Measurements from ENCODE around the gene TECR. TPM values are rescaled to one million over a fixed set of nuclear protein-coding genes. Genes with fewer than 3 reads are reported as not detected.
"Not testable (repeated sequence)": the region's sequence is repeated elsewhere in the genome, so short reads cannot be mapped to it uniquely, and the experiment has no call there.

TECR gene
- total and polyA plus RNA-seq, 9 donors, result 71.3 to 133 (median 104) TPM

DNA sequence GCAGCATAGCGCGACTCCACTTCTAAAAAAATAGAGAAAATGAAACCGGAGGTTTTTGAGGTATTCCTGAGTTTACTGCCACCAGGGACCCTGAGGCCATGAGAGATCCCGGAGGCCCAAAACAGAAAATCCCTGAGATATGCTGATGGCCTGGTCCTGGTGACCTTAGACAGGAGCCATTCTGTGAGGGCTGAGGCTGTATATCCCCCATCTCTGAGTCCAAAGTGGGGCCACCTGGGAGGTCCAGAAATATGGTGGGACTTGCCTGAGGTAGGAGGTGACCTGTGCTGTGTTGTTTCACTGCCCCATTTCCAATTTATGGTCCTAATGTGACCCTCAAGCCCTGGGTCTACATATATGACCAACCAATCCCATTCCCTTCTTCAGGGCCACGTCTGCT is 55.0 kb downstream of the TECR start:
- 96% methylated on average over 3 of the region's 5 CpGs for WGBS (ENCODE audit: insufficient coverage)
- H3K9me3 ChIP-seq (replicated peaks; ENCODE audit: control insufficient read depth, low read depth, low read length); H3K4me3 ChIP-seq (ENCODE audit: low read length); H3K27me3 ChIP-seq (ENCODE audit: control insufficient read depth, insufficient read depth, low read length); H3K27ac ChIP-seq (ENCODE audit: low read length); DNase-seq; H3K4me1 ChIP-seq (ENCODE audit: control insufficient read depth, insufficient read depth, low read length); H3K36me3 ChIP-seq (ENCODE audit: control insufficient read depth, insufficient read depth, low read length): not testable (repeated sequence)

- not testable (repeated sequence) for H3K4me3 ChIP-seq (ENCODE audit: low read length); H3K36me3 ChIP-seq (ENCODE audit: control insufficient read depth, insufficient read depth, low read length); H3K27me3 ChIP-seq (ENCODE audit: control insufficient read depth, insufficient read depth, low read length); H3K9me3 ChIP-seq (replicated peaks; ENCODE audit: control insufficient read depth, low read depth, low read length); DNase-seq; H3K4me1 ChIP-seq (ENCODE audit: control insufficient read depth, insufficient read depth, low read length); H3K27ac ChIP-seq (ENCODE audit: low read length)
- WGBS (ENCODE audit: insufficient coverage), result no CpG with 5 or more reads among the region's 3 CpGs
Measured at GRCh38 chr19:14585187-14585586, 55.8 kb downstream of the TECR start.

DNA sequence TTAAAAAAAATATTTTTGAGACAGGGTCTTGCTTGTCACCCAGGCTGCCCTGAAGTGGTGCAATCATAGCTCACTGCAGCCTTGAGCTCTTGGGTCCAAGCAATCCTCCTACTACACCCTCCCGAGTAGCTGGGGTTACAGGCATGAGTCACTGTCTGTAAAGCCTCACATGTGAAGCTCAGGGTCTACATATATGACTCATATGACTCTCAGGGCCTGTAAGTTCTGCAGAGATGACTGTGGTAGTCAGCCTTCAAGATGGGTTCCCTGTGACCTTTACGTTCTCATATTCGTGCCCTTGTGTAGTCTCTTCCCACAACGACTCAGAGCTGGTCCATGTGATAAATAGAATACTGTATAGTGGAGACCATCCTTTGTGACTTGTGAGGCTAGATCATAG is 60.0 kb downstream of the TECR start:
- H3K27me3 ChIP-seq (ENCODE audit: control insufficient read depth, insufficient read depth, low read length); DNase-seq; H3K4me3 ChIP-seq (ENCODE audit: low read length); H3K36me3 ChIP-seq (ENCODE audit: control insufficient read depth, insufficient read depth, low read length); H3K4me1 ChIP-seq (ENCODE audit: control insufficient read depth, insufficient read depth, low read length); H3K27ac ChIP-seq (ENCODE audit: low read length); H3K9me3 ChIP-seq (replicated peaks; ENCODE audit: control insufficient read depth, low read depth, low read length): not testable (repeated sequence)
- WGBS (ENCODE audit: insufficient coverage), result no CpG with 5 or more reads among the region's 4 CpGs

- WGBS (ENCODE audit: insufficient coverage), result 87% methylated on average over 3 of the region's 3 CpGs
- no peaks in the 10 kb centered on the region for H3K27me3 ChIP-seq (ENCODE audit: control insufficient read depth, insufficient read depth, low read length)
- no peaks in the 10 kb centered on the region for H3K36me3 ChIP-seq (ENCODE audit: control insufficient read depth, insufficient read depth, low read length)
- H3K9me3 ChIP-seq (replicated peaks; ENCODE audit: control insufficient read depth, low read depth, low read length), result no peaks in the 10 kb centered on the region
- no peak for DNase-seq
- no peak overlapping the region for H3K4me3 ChIP-seq (ENCODE audit: low read length)
- no peaks in the 10 kb centered on the region for H3K4me1 ChIP-seq (ENCODE audit: control insufficient read depth, insufficient read depth, low read length)
- H3K27ac ChIP-seq (ENCODE audit: low read length), result no peak overlapping the region
Measured at GRCh38 chr19:14595558-14595957, 66.2 kb downstream of the TECR start.

GRCh38 chr19:14599548-14600147 is 70.3 kb downstream of the TECR start:
- Histone ChIP-seq H3K9me3 (replicated peaks; ENCODE audit: control insufficient read depth, low read depth, low read length) (no peaks in the 10 kb centered on the region), H3K4me3 (ENCODE audit: low read length) (no peak overlapping the region), H3K36me3 (ENCODE audit: control insufficient read depth, insufficient read depth, low read length) (no peaks in the 10 kb centered on the region), H3K27ac (ENCODE audit: low read length) (no peak overlapping the region), H3K4me1 (ENCODE audit: control insufficient read depth, insufficient read depth, low read length) (no peaks in the 10 kb centered on the region), H3K27me3 (ENCODE audit: control insufficient read depth, insufficient read depth, low read length) (no peaks in the 10 kb centered on the region)
- no peak for DNase-seq
- 92% methylated on average over 4 of the region's 8 CpGs for WGBS (ENCODE audit: insufficient coverage)

DNA sequence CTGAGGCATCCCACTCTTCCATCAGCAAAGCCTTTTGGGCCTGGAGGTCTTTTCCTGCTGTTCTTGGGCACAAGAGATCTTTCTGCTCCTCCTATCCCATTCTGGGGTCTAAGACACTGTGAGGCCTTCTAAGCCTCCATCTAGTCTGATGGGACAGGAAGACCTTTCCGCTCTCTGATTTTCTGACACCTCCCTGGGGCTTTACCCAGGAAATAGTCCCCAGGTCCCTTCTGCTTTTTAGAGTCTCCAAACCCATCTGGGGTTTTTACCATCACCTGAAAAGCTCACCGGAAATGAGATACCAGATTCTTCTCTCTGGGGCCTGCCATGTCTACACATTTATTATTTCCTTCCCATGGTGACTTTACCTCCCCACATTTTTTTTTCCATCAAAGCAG is 74.6 kb downstream of the TECR start:
- H3K4me1 ChIP-seq (ENCODE audit: control insufficient read depth, insufficient read depth, low read length), result no peaks in the 10 kb centered on the region
- no peaks in the 10 kb centered on the region for H3K36me3 ChIP-seq (ENCODE audit: control insufficient read depth, insufficient read depth, low read length)
- 48% methylated on average over 2 of the region's 2 CpGs for WGBS (ENCODE audit: insufficient coverage)

DNA sequence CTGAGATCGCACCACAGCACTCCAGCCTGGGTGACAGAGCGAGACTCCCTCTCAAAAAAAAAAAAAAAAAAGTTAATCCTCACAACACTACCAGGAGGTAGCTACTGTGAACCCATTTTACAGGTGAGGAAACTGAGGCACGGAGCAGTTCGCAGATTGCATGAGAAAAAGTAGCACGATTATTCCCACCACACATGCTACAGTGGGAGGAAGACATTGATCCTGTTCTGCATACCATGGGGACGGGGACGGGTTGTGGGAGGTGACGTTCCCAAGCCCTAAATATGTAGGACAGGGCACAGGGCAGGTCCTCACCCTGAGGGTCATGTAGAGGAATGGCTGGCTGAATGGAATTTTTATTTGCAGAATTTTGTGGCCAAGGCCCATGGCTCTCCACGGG is 77.2 kb downstream of the TECR start:
- Histone ChIP-seq H3K4me1 (ENCODE audit: control insufficient read depth, insufficient read depth, low read length) (no peaks in the 10 kb centered on the region), H3K4me3 (ENCODE audit: low read length) (no peak overlapping the region), H3K27me3 (ENCODE audit: control insufficient read depth, insufficient read depth, low read length) (no peaks in the 10 kb centered on the region), H3K9me3 (replicated peaks; ENCODE audit: control insufficient read depth, low read depth, low read length) (no peaks in the 10 kb centered on the region), H3K36me3 (ENCODE audit: control insufficient read depth, insufficient read depth, low read length) (no peaks in the 10 kb centered on the region), H3K27ac (ENCODE audit: low read length) (no peak overlapping the region)
- DNase-seq, result no peak
- WGBS (ENCODE audit: insufficient coverage), result 77% methylated on average over 4 of the region's 9 CpGs

More for the DNA sequence above, 74.6 kb downstream of the TECR start:
- DNase-seq, result no peak
- no peaks in the 10 kb centered on the region for H3K27me3 ChIP-seq (ENCODE audit: control insufficient read depth, insufficient read depth, low read length)
- H3K9me3 ChIP-seq (replicated peaks; ENCODE audit: control insufficient read depth, low read depth, low read length), result no peaks in the 10 kb centered on the region
- no peak overlapping the region for H3K4me3 ChIP-seq (ENCODE audit: low read length)
- no peak overlapping the region for H3K27ac ChIP-seq (ENCODE audit: low read length)

DNA sequence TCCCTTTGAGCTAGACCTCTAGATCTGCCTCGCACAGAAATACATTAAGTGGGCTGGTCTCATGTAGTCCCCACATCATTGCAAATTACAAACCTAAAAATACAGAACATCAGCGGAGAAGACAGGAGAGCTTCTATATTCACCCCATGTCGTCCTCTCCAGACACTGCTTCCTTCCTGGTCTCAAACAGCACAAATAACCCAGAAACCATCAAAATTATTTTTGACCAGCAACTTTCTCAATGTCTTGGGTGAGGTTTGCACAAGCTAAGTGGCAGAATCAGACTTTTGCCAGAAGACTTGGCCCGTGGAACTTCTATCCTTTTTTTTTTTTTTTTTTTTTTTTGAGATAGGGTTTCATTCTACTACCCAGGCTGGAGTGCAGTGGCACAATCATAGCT is 81.7 kb downstream of the TECR start:
- Histone ChIP-seq H3K4me1 (ENCODE audit: control insufficient read depth, insufficient read depth, low read length) (no peaks in the 10 kb centered on the region), H3K27ac (ENCODE audit: low read length) (no peak overlapping the region), H3K9me3 (replicated peaks; ENCODE audit: control insufficient read depth, low read depth, low read length) (no peaks in the 10 kb centered on the region), H3K27me3 (ENCODE audit: control insufficient read depth, insufficient read depth, low read length) (no peaks in the 10 kb centered on the region), H3K4me3 (ENCODE audit: low read length) (no peak overlapping the region), H3K36me3 (ENCODE audit: control insufficient read depth, insufficient read depth, low read length) (no peaks in the 10 kb centered on the region)
- 71% methylated on average over 3 of the region's 4 CpGs for WGBS (ENCODE audit: insufficient coverage)
- no peak for DNase-seq

DNA sequence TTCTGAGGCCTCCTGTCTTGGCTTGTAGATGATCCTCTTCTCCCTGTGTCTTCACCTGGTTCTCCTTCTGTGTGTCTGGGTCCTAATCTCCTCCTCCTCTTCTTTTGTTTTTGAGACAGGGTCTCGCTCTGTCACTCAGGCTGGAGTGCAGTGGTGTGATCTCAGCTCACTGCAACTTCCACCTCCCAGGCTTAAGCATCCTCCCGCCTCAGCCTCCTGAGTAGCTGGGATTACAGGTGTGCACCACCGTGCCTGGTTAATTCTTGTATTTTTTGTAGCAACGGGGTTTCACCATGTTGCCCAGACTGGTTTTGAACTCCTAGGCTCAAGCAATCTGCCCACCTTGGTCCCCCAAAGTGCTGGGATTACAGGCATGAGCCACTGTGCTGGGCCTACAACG is 82.8 kb downstream of the TECR start:
- H3K4me3 ChIP-seq (ENCODE audit: low read length); H3K9me3 ChIP-seq (replicated peaks; ENCODE audit: control insufficient read depth, low read depth, low read length); H3K27me3 ChIP-seq (ENCODE audit: control insufficient read depth, insufficient read depth, low read length); H3K36me3 ChIP-seq (ENCODE audit: control insufficient read depth, insufficient read depth, low read length); H3K27ac ChIP-seq (ENCODE audit: low read length); DNase-seq; H3K4me1 ChIP-seq (ENCODE audit: control insufficient read depth, insufficient read depth, low read length): not testable (repeated sequence)
- 64% methylated on average over 2 of the region's 5 CpGs for WGBS (ENCODE audit: insufficient coverage)

DNA sequence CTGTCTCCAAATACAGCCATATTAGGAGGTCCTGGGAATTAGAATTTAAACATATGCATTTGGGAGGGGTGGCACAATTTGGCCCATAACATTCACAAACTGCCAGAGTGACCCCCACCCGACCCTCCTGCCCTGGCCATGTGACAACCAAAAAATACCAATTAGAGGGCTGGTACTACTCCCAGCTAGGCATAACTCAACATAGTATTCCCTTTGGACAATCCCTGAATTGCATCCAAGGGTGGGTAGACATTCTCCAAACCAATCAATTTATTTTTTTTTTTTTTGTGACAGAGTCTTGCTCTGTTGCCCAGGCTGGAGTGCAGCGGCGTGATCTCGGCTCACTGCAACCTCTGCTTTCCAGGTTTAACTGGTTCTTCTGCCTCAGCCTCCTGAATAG is 83.3 kb downstream of the TECR start:
- Histone ChIP-seq H3K4me1 (ENCODE audit: control insufficient read depth, insufficient read depth, low read length) (no peaks in the 10 kb centered on the region), H3K4me3 (ENCODE audit: low read length) (no peak overlapping the region), H3K9me3 (replicated peaks; ENCODE audit: control insufficient read depth, low read depth, low read length) (no peaks in the 10 kb centered on the region), H3K36me3 (ENCODE audit: control insufficient read depth, insufficient read depth, low read length) (no peaks in the 10 kb centered on the region), H3K27me3 (ENCODE audit: control insufficient read depth, insufficient read depth, low read length) (no peaks in the 10 kb centered on the region), H3K27ac (ENCODE audit: low read length) (no peak overlapping the region)
- 100% methylated on average over 3 of the region's 4 CpGs for WGBS (ENCODE audit: insufficient coverage)
- no peak for DNase-seq

GRCh38 chr19:14613399-14614098 is 84.2 kb downstream of the TECR start:
- not testable (repeated sequence) for H3K36me3 ChIP-seq (ENCODE audit: control insufficient read depth, insufficient read depth, low read length); H3K27ac ChIP-seq (ENCODE audit: low read length); H3K4me3 ChIP-seq (ENCODE audit: low read length); H3K27me3 ChIP-seq (ENCODE audit: control insufficient read depth, insufficient read depth, low read length); H3K9me3 ChIP-seq (replicated peaks; ENCODE audit: control insufficient read depth, low read depth, low read length); DNase-seq; H3K4me1 ChIP-seq (ENCODE audit: control insufficient read depth, insufficient read depth, low read length)
- WGBS (ENCODE audit: insufficient coverage), result 83% methylated on average over 5 of the region's 14 CpGs

Data from muscle of leg (tissue), 11 donors.